Left renal pelvis (tissue), 4 donors: ENCODE measurements around the gene DUS3L. TPM values are rescaled to one million over a fixed set of nuclear protein-coding genes. Genes with fewer than 3 reads are reported as not detected.

ENCODE experiments used
- DNase-seq, 4 donors: peaks; one replicate each; pipeline ENCODE4 v3.0.0-alpha.2; 2013; ENCODE audit warnings: low read depth in 4 of 4, low spot score in 3 of 4
- polyA plus RNA-seq, 4 donors: library from polyadenylated mRNA; unstranded; fragments of 120-200 nt; gene quantifications; one replicate each; pipeline ENCODE4 v1.2.1, GENCODE V29; 2013; ENCODE audit not compliant: insufficient read length in 4 of 4

Gene DUS3L
- polyA plus RNA-seq, 4 donors, result 16.1 to 33.3 (median 24.3) TPM

- no peak for DNase-seq
Measured at GRCh38 chr19:5822181-5822844, 31.4 kb upstream of the DUS3L start.

GRCh38 chr19:5821521-5822180 lies 30.7 kb upstream of the DUS3L start:
- DNase-seq, result no peak

- DNase-seq, result no peak
Measured at GRCh38 chr19:5820785-5821184, 29.8 kb upstream of the DUS3L start.

GRCh38 chr19:5818594-5818993 lies 27.6 kb upstream of the DUS3L start:
- DNase-seq, result no peak

GRCh38 chr19:5817218-5817617 lies 26.3 kb upstream of the DUS3L start:
- no peak for DNase-seq

GRCh38 chr19:5814852-5815246 lies 23.9 kb upstream of the DUS3L start:
- no peak for DNase-seq

- no peak for DNase-seq
Measured at GRCh38 chr19:5814123-5814851, 23.3 kb upstream of the DUS3L start.

GRCh38 chr19:5811117-5811516 lies 20.2 kb upstream of the DUS3L start:
- no peak for DNase-seq

- DNase-seq, result no peak
Measured at GRCh38 chr19:5809469-5809868, 18.5 kb upstream of the DUS3L start.

GRCh38 chr19:5809053-5809452 lies 18.1 kb upstream of the DUS3L start:
- DNase-seq, result no peak

GRCh38 chr19:5808120-5808816 lies 17.3 kb upstream of the DUS3L start:
- no peak for DNase-seq

- no peak for DNase-seq
Measured at GRCh38 chr19:5806905-5807304, 15.9 kb upstream of the DUS3L start.

- no peak for DNase-seq
Measured at GRCh38 chr19:5806133-5806489, 15.1 kb upstream of the DUS3L start.

GRCh38 chr19:5805462-5806132 lies 14.6 kb upstream of the DUS3L start:
- no peak for DNase-seq

GRCh38 chr19:5804516-5805461 lies 13.8 kb upstream of the DUS3L start, which contains the start of gene NRTN:
Gene NRTN, plus strand, starts transcription at chr19:5805067. Its CDS starts 19,099 bp downstream, at chr19:5824166.
- DNase-seq, result no peak

GRCh38 chr19:5803752-5804515 lies 13.0 kb upstream of the DUS3L start:
- DNase-seq, result peak; percentile 74 to 85 (median 80)

- DNase-seq, result no peak
Measured at GRCh38 chr19:5803441-5803751, 12.4 kb upstream of the DUS3L start.

GRCh38 chr19:5801796-5802619 lies 11.0 kb upstream of the DUS3L start:
- DNase-seq, result peak in 1 of 4 donors; percentile 60
